SK-N-SH (cell line): ENCODE measurements around the gene OR10A4. TPM values are rescaled to one million over a fixed set of nuclear protein-coding genes. Genes with fewer than 3 reads are reported as not detected.

Experiments
- CTCF ChIA-PET: fragments of 300-600, 350-600 bp; formaldehyde crosslinking; extraction: SDS; loops from one replicate; lab custom pipeline; 2021; lab: Yijun Ruan, JAX
- POLR2A ChIA-PET: fragments of 350-600 bp; sonication (Branson Sonifier 250); formaldehyde crosslinking; extraction: SDS; loops from one replicate; lab custom pipeline; 2020; ENCODE audit warnings: antibody characterized with exemption, inconsistent platforms; lab: Yijun Ruan, JAX
- DNase-seq: peaks from one replicate; pipeline ENCODE4 v3.0.0; 2012
- H2AFZ ChIP-seq: fragments of 200-600 bp; sonication (generic); 2 replicates; pipeline ENCODE4 v1.8.1; 2016; ENCODE audit warnings: antibody characterized with exemption, mild to moderate bottlenecking, low read depth
- H3F3A ChIP-seq: fragments of 200-600 bp; sonication (generic); replicated peaks from 2 replicates; pipeline ENCODE3; 2016; ENCODE audit warnings: antibody characterized with exemption, mild to moderate bottlenecking; ENCODE audit not compliant: insufficient read depth
- H3K27ac ChIP-seq, 2 experiments: fragments of 200-500 bp in 1 of 2; fragments of 200-600 bp in 1 of 2; sonication (Bioruptor generic) in 1 of 2; sonication (generic), shearing (Covaris generic) in 1 of 2; 2 replicates each; pipeline versions ENCODE4 v1.5.1 to v1.6.1; 2014 to 2016; ENCODE audit warnings: low read depth in 2 of 2, inconsistent platforms in 1 of 2, low read length in 1 of 2, mild to moderate bottlenecking in 1 of 2, mixed read lengths in 1 of 2
- H3K27me3 ChIP-seq: fragments of 200-600 bp; sonication (generic), shearing (Covaris generic); 2 replicates; pipeline ENCODE4 v1.6.1; 2016; ENCODE audit warnings: mixed run types; ENCODE audit not compliant: insufficient read depth
- H3K36me3 ChIP-seq, 2 experiments: fragments of 200-500 bp in 1 of 2; fragments of 200-600 bp in 1 of 2; sonication (Bioruptor generic) in 1 of 2; sonication (generic) in 1 of 2; replicated peaks in 1 of 2; 2 replicates each; pipeline versions ENCODE3 to v1.5.1; 2014 to 2016; ENCODE audit warnings: low read length in 1 of 2, mild to moderate bottlenecking in 1 of 2; ENCODE audit not compliant: insufficient read depth in 2 of 2, control insufficient read depth in 1 of 2
- H3K4me1 ChIP-seq, 2 experiments: fragments of 200-500 bp in 1 of 2; fragments of 200-600 bp in 1 of 2; sonication (Bioruptor generic) in 1 of 2; sonication (generic), shearing (Covaris generic) in 1 of 2; 2 replicates each; pipeline versions ENCODE4 v1.5.1 to v1.6.1; 2014 to 2016; ENCODE audit warnings: low read depth in 1 of 2, low read length in 1 of 2, mixed run types in 1 of 2; ENCODE audit not compliant: insufficient read depth in 2 of 2, control insufficient read depth in 1 of 2
- H3K4me2 ChIP-seq: fragments of 200-600 bp; sonication (generic), shearing (Covaris generic); 2 replicates; pipeline ENCODE4 v1.6.1; 2017; ENCODE audit warnings: mixed run types
- H3K4me3 ChIP-seq, 2 experiments: fragments of 200-500 bp in 1 of 2; fragments of 200-600 bp in 1 of 2; sonication (Bioruptor generic) in 1 of 2; sonication (generic), shearing (Covaris generic) in 1 of 2; 2 replicates each; pipeline versions ENCODE4 v1.5.1 to v1.8.1; 2014 to 2016; ENCODE audit warnings: low read depth in 2 of 2, inconsistent platforms in 1 of 2, low read length in 1 of 2, mild to moderate bottlenecking in 1 of 2, mixed read lengths in 1 of 2, moderate library complexity in 1 of 2
- H3K79me2 ChIP-seq: fragments of 200-600 bp; sonication (generic); 2 replicates; pipeline ENCODE4 v1.8.1; 2017; ENCODE audit warnings: mild to moderate bottlenecking; ENCODE audit not compliant: insufficient read depth
- H3K9ac ChIP-seq: fragments of 200-600 bp; sonication (generic); 2 replicates; pipeline ENCODE4 v1.6.1; 2017; ENCODE audit warnings: mixed run types
- H3K9me2 ChIP-seq: fragments of 200-600 bp; sonication (generic); 2 replicates; pipeline ENCODE4 v1.6.1; 2017; ENCODE audit warnings: mixed run types
- H3K9me3 ChIP-seq: fragments of 200-600 bp; sonication (generic); 2 replicates; pipeline ENCODE4 v1.6.1; 2017; ENCODE audit warnings: mixed run types, mild to moderate bottlenecking, moderate library complexity
- H4K20me1 ChIP-seq: fragments of 200-600 bp; sonication (generic); 2 replicates; pipeline ENCODE4 v1.6.1; 2017; ENCODE audit warnings: mild to moderate bottlenecking, mixed run types; ENCODE audit not compliant: insufficient read depth
- EP300 ChIP-seq, 2 experiments: IDR thresholded peaks; 2 replicates each; pipeline versions ENCODE4 v1.4.0 to v1.6.1; 2012; ENCODE audit warnings: borderline replicate concordance in 1 of 2, low read depth in 1 of 2, low read length in 1 of 2
- GABPA ChIP-seq: IDR thresholded peaks from 2 replicates; pipeline ENCODE4 v1.4.0; 2012; ENCODE audit warnings: low read depth, mild to moderate bottlenecking
- JUND ChIP-seq: IDR thresholded peaks from 2 replicates; pipeline ENCODE4 v1.4.0; 2012
- POLR2AphosphoS5 ChIP-seq: IDR thresholded peaks from 2 replicates; pipeline ENCODE4 v1.6.1; 2012; ENCODE audit warnings: low read depth, low read length
- RAD21 ChIP-seq: IDR thresholded peaks from 2 replicates; pipeline ENCODE4 v1.6.1; 2012; ENCODE audit warnings: mild to moderate bottlenecking, low read length
- RXRA ChIP-seq: IDR thresholded peaks from 2 replicates; pipeline ENCODE4 v1.4.0; 2012; ENCODE audit warnings: low read depth, mild to moderate bottlenecking, borderline replicate concordance
- TCF12 ChIP-seq: IDR thresholded peaks from 2 replicates; pipeline ENCODE4 v1.4.0; 2012
- WGBS: methylation state at CpG from one replicate; pipeline ENCODE4 v1.1.6; 2017; ENCODE audit warnings: low lambda C conversion rate; 5-methylcytosine and 5-hydroxymethylcytosine counted together
- polyA plus RNA-seq, 3 experiments: library from polyadenylated mRNA; depleted of rRNA; stranded (reverse); fragments of >200 nt; gene quantifications; 2 replicates each; pipeline ENCODE4 v1.2.3, GENCODE V29; 2012
- TF ChIP-seq, protein P1 (sequence below): fragments of 200-600 bp; sonication (generic); IDR thresholded peaks from 2 replicates; pipeline ENCODE4 v1.6.1; 2017; ENCODE audit warnings: antibody characterized with exemption, mild to moderate bottlenecking, moderate library complexity
- TF ChIP-seq, protein P2 (sequence below): IDR thresholded peaks from 2 replicates; pipeline ENCODE4 v1.4.0; 2012; ENCODE audit warnings: low read depth, borderline replicate concordance
- TF ChIP-seq, protein P3 (sequence below): IDR thresholded peaks from 2 replicates; pipeline ENCODE4 v1.4.0; 2012; ENCODE audit warnings: low read depth, borderline replicate concordance
- TF ChIP-seq, protein P4 (sequence below): fragments of 150-350 bp; IDR thresholded peaks from 2 replicates; pipeline ENCODE4 v1.6.1; 2016; ENCODE audit warnings: mild to moderate bottlenecking, low read depth, low read length

The OR10A4 gene
- polyA plus RNA-seq, 1 of the 3 experiments (the other 2 are of a cell fraction) = not detected

DNA sequence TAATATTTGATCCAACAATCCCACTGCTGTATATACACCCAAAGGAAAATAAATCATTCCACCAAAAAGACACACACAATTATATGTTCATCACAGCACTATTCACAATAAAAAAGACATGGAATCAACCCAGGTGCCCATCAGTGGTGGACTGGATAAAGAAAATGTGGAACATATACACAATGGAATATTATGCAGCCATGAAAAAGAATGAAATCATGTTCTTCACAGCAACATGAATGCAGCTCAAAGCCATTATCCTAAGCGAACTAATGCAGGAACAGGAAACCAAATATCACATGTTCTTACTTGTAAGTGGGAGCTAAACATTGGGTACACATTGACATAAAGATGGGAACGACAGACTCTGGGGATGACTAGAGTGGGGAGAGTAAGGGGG is 43.3 kb downstream of the OR10A4 start:
- TF ChIP-seq JUND (no peak), RXRA (no peak), GABPA (no peak)
- CTCF ChIA-PET = no interaction called here

DNA sequence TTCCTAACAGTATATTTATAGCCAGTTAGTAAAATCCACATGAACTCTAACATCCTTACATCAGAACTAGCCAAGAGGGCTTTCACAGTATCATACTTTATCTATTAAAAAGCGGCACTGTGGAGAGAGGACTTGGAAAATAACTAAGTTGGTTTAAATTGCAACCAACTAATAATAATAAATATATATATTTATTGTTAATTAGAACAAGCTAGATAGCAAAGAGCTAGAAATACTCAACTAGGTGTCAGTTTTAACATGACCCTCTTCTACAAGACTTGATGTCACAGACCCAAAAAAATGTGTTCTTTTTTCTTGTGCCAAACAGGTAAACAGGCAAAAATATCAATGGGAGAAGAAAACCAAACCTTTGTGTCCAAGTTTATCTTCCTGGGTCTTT is 44.3 kb downstream of the OR10A4 start, which contains the start of gene OR2D3:
Gene OR2D3 (plus strand): TSS at position 301 of the 400 bp plus-strand sequence. CDS start 0 bp downstream, at position 301.
- POLR2A ChIA-PET = no interaction called here

More for the DNA sequence above, 43.3 kb downstream of the OR10A4 start:
- H3K27me3 ChIP-seq = no peaks in the 10 kb centered on the region
- H3K4me3 ChIP-seq = no peak overlapping the region
- no peaks in the 10 kb centered on the region for H3K36me3 ChIP-seq
- WGBS = 9% methylated on average over 2 of the region's 2 CpGs
- H4K20me1 ChIP-seq = no peaks in the 10 kb centered on the region
- H2AFZ ChIP-seq = no peak overlapping the region
- H3K27ac ChIP-seq = no peak overlapping the region
- no peak for DNase-seq
- H3K4me1 ChIP-seq = no peaks in the 10 kb centered on the region
- H3K79me2 ChIP-seq = no peaks in the 10 kb centered on the region
- no peaks in the 10 kb centered on the region for H3K9me2 ChIP-seq
- no peaks in the 10 kb centered on the region for H3K9me3 ChIP-seq
- POLR2A ChIA-PET = no interaction called here
- no peak overlapping the region for H3K4me2 ChIP-seq
- no peak overlapping the region for H3K9ac ChIP-seq
- H3F3A ChIP-seq = no peaks in the 10 kb centered on the region

DNA sequence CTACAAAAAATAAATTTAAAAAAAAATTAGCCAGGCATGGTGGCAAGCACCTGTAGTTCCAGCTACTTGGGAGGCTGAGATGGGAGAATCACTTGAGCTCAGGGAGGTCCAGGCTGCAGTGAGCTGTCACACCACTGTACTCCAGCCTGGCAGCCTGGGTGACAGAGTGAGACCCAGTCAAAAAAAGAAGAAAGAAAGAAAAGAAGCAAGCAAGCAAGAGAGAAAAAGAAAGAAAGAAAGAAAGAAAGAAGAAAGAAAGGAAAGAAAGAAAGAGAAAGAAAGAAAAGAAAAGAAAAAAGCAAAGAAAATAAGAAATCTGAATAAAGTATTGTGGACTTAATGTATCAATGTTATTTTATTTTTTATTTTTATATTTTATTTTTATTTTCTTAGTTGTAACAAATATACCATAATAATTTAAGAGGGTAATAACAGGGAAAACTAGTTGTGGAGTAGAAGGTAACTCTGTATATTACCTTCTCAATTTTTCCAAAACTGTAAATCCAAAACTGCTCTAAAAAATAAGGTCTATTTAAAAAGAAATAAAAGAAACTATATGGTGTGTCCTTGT is 48.7 kb downstream of the OR10A4 start:
- H3K4me3 ChIP-seq = no peak overlapping the region
- TF ChIP-seq POLR2AphosphoS5 (no peak), EP300 (IDR thresholded peaks at IDR 0.05; ENCODE audit: borderline replicate concordance in 1 of 2, low read depth in 1 of 2, low read length in 1 of 2) (no peak), RAD21 (no peak), RXRA (no peak), TCF12 (no peak), JUND (no peak)
- TF ChIP-seq, protein P1, sequence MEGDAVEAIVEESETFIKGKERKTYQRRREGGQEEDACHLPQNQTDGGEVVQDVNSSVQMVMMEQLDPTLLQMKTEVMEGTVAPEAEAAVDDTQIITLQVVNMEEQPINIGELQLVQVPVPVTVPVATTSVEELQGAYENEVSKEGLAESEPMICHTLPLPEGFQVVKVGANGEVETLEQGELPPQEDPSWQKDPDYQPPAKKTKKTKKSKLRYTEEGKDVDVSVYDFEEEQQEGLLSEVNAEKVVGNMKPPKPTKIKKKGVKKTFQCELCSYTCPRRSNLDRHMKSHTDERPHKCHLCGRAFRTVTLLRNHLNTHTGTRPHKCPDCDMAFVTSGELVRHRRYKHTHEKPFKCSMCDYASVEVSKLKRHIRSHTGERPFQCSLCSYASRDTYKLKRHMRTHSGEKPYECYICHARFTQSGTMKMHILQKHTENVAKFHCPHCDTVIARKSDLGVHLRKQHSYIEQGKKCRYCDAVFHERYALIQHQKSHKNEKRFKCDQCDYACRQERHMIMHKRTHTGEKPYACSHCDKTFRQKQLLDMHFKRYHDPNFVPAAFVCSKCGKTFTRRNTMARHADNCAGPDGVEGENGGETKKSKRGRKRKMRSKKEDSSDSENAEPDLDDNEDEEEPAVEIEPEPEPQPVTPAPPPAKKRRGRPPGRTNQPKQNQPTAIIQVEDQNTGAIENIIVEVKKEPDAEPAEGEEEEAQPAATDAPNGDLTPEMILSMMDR = no peak
- TF ChIP-seq, protein P2, sequence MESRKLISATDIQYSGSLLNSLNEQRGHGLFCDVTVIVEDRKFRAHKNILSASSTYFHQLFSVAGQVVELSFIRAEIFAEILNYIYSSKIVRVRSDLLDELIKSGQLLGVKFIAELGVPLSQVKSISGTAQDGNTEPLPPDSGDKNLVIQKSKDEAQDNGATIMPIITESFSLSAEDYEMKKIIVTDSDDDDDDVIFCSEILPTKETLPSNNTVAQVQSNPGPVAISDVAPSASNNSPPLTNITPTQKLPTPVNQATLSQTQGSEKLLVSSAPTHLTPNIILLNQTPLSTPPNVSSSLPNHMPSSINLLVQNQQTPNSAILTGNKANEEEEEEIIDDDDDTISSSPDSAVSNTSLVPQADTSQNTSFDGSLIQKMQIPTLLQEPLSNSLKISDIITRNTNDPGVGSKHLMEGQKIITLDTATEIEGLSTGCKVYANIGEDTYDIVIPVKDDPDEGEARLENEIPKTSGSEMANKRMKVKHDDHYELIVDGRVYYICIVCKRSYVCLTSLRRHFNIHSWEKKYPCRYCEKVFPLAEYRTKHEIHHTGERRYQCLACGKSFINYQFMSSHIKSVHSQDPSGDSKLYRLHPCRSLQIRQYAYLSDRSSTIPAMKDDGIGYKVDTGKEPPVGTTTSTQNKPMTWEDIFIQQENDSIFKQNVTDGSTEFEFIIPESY = no peak
- TF ChIP-seq, protein P3, sequence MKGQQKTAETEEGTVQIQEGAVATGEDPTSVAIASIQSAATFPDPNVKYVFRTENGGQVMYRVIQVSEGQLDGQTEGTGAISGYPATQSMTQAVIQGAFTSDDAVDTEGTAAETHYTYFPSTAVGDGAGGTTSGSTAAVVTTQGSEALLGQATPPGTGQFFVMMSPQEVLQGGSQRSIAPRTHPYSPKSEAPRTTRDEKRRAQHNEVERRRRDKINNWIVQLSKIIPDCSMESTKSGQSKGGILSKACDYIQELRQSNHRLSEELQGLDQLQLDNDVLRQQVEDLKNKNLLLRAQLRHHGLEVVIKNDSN = no peak

More for the DNA sequence above, 44.3 kb downstream of the OR10A4 start, which contains the start of gene OR2D3:
- no peaks in the 10 kb centered on the region for H4K20me1 ChIP-seq
- no peaks in the 10 kb centered on the region for H3K9me3 ChIP-seq
- H2AFZ ChIP-seq = no peak within 1 kb of the TSS
- no peak within 1 kb of the TSS for H3K4me2 ChIP-seq
- H3K4me3 ChIP-seq = no peak within 1 kb of the TSS
- H3K9me2 ChIP-seq = no peaks in the 10 kb centered on the region
- CTCF ChIA-PET = no interaction called here
- H3K36me3 ChIP-seq = no peaks in the 10 kb centered on the region
- no peak within 1 kb of the TSS for H3K9ac ChIP-seq
- DNase-seq = no peak
- WGBS = 0% methylated on average over 1 of the region's 1 CpG
- TF ChIP-seq, protein P1 = no peak
- TF ChIP-seq, protein P4, sequence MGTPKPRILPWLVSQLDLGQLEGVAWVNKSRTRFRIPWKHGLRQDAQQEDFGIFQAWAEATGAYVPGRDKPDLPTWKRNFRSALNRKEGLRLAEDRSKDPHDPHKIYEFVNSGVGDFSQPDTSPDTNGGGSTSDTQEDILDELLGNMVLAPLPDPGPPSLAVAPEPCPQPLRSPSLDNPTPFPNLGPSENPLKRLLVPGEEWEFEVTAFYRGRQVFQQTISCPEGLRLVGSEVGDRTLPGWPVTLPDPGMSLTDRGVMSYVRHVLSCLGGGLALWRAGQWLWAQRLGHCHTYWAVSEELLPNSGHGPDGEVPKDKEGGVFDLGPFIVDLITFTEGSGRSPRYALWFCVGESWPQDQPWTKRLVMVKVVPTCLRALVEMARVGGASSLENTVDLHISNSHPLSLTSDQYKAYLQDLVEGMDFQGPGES = no peak
- H3F3A ChIP-seq = no peaks in the 10 kb centered on the region
- H3K79me2 ChIP-seq = no peaks in the 10 kb centered on the region
- no peaks in the 10 kb centered on the region for H3K4me1 ChIP-seq
- H3K27ac ChIP-seq = no peak within 1 kb of the TSS
- H3K27me3 ChIP-seq = no peaks in the 10 kb centered on the region

More for the DNA sequence above, 48.7 kb downstream of the OR10A4 start:
- Histone ChIP-seq H3K4me1 (peaks cover 0 to 5% of the 10 kb centered on the region in 2 experiments; a peak in 1 of 4 replicates), H3K79me2 (no peaks in the 10 kb centered on the region), H2AFZ (no peak overlapping the region), H3K9me2 (no peaks in the 10 kb centered on the region), H3K27ac (no peak overlapping the region), H3K9me3 (no peaks in the 10 kb centered on the region), H3F3A (no peaks in the 10 kb centered on the region), H3K9ac (no peak overlapping the region), H3K27me3 (no peaks in the 10 kb centered on the region), H3K36me3 (no peaks in the 10 kb centered on the region), H3K4me2 (no peak overlapping the region), H4K20me1 (no peaks in the 10 kb centered on the region)
- ChIA-PET CTCF (no interaction called here), POLR2A (no interaction called here)
- DNase-seq = no peak
